IPS-18c (cell line): Measurements from ENCODE around the gene LAMA5.
A peak's percentile ranks its signal among the peaks of the same experiment; 100 is the strongest.

ENCODE experiments used
- H3K4me3 ChIP-seq: 2 replicates; pipeline ENCODE4 v1.7.0; 2013; ENCODE audit warnings: low read depth, mild to moderate bottlenecking, low read length, moderate library complexity; ENCODE audit not compliant: insufficient read depth
- H3K9me3 ChIP-seq: one replicate; pipeline ENCODE4 v1.6.1; 2013; ENCODE audit warnings: mild to moderate bottlenecking, low read length, moderate library complexity; ENCODE audit not compliant: control insufficient read depth, insufficient read depth

Gene LAMA5

DNA sequence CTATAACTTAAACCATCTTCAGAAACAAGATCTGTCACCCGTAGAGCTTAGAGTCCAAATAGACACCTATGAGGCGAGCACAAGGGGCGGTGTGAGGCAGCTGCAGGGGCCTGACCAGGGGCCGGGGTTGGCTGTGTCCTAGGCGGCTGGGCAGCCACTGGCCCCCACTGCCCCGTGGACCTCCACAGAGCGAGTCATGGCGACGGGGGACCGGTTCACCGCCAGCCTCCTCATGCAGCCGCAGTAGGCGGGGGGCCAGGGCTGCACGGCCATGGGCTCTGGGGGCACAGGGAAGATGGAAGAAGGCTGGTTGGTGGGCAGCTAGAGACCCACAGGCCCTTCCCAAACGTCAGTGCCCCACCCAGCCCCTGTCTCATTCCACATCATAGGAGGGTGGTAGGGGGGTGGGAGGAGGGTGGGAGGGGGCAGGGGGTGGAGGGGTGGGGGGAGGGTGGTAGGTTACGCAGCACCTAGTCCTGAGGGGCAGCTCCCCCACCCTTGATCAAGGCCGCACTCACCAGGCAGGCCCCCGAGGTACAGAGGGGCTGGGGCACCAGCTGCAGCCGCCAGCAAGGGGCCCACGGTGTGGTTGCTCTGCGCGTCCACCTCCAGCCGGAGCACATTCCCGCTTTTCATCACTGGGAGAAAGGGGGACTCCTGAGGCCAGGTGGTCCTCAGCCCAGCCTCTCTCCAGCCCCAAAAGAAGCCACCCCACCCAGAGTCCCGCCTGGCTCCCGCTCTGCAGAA is 57.7 kb downstream of the LAMA5 start:
- Histone ChIP-seq H3K9me3 (no peaks in the 10 kb centered on the region), H3K4me3 (no peak overlapping the region)

DNA sequence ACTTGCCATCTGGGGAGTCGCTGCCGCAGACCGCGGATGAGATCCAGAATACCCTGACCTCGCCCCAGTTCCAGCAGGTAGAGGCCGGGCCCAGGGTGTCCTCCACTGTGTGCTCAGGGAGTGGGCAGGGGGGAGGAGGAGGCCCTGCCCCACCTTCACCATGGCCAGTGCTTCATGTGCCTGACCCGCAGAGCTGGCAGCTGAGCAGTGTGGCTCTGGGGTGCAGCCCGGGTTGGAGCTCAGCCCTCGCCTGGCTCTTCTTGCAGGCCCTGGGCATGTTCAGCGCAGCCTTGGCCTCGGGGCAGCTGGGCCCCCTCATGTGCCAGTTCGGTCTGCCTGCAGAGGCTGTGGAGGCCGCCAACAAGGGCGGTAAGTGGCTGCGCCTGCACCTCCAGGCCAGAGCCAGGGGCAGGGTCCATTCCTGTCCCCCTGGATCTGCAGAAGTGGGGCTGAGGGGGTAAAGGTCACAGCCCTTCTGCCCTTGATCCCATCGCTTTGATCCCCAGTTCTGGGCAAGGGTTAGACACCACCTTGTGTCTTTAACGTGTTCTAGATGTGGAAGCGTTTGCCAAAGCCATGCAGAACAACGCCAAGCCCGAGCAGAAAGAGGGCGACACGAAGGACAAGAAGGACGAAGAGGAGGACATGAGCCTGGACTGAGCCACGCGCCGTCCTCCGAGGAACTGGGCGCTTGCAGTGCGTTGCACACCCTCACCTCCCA is 58.9 kb downstream of the LAMA5 start:
- H3K9me3 ChIP-seq: peaks cover 2% of the 10 kb centered on the region
- H3K4me3 ChIP-seq: no peak overlapping the region

DNA sequence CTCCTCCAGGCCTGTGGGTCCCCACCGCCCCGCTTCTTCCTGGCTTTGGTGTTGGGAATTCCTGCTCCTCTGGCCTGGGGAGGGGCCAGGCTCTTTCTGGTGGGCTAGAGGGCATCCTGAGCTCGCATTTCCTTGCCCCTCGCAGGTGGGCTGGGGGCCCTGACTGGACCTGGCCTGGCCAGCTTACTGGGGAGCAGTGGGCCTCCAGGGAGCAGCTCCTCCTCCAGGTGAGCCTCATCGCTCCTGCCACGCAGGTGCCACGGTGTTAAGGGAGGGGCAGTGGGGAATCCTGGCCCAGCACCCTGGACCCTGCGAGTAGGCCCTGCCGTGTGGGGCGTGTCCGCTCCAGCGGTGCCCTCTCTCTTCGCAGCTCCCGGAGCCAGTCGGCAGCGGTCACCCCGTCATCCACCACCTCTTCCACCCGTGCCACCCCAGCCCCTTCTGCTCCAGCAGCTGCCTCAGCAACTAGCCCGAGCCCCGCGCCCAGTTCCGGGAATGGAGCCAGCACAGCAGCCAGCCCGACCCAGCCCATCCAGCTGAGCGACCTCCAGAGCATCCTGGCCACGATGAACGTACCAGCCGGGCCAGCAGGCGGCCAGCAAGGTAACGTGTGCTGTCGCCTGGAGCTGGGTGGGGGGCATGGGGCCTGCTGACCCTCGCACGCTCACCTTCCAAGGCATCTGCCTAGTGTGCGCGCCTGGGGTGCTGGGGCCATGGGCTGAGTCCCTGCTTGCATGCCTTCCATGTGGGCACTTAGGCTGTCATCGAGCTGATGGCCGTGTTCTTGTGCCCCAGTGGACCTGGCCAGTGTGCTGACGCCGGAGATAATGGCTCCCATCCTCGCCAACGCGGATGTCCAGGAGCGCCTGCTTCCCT is 59.6 kb downstream of the LAMA5 start:
- no peak overlapping the region for H3K4me3 ChIP-seq
- H3K9me3 ChIP-seq: peaks cover 3% of the 10 kb centered on the region

DNA sequence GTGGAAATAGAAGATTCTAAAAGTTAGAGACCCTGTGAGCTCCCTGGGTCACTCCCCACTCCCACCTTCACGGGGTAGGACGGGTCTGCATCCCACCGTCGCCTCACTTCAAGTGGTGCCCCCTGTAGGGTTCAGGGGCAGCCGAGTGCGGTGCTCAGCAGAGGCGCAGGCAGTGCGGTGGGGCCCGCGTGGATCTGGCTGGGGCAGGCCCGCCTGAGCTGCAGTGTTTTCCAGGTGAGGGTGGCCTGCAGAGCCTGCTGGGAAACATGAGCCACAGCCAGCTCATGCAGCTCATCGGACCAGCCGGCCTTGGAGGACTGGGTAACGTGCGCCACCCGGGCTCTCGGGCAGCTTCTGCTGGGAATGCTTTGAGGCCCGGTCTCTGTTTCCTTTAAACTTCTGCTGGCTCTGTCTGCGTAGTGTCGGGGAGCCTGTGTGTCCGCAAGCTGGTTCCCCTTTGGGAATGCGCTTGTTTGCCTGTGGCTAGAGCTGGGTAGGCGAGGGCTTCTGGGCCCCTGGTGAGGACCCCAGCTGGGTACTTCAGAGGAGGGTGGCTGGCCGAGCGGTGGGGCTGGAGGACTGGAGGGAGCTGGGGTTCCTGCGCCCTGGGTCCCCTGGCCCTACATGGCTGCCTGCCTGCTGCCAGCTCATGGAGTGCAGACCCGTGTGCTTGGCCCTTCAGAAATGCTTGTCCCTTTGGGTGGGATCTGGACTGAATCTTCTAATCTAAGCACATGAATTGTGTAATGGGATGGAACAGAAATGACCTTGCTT is 60.5 kb downstream of the LAMA5 start:
- H3K4me3 ChIP-seq: no peak overlapping the region
- peaks cover 3% of the 10 kb centered on the region for H3K9me3 ChIP-seq

DNA sequence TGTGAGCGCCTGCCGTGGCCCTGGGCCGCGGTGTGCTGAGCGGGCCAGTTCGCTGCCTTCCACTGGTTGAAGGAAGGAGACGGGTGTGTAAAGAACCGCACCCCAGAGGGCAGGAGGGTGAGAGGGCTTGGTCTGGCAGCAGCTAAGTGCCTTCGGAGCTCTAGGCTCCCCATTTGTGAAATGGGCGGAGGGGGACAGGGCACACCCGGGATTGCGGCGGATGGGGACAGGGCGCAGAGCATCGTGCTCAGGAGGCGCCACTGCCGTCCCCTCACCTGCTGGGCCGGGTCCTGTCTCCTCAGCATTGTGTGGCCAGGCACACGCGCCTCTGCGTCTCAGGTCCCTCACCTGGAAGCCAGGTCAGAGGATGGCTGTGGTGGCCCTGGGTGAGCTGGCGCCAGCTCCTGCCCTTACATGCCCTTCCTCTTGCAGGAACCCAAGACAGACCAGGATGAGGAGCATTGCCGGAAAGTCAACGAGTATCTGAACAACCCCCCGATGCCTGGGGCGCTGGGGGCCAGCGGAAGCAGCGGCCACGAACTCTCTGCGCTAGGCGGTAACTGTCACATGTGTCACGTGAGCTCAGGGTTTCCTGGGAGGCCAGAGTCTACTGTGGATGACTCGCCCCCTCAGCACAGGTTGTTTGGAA is 61.2 kb downstream of the LAMA5 start:
- H3K4me3 ChIP-seq: 0 out of 2 replicates have a peak overlapping the region, but pooled peaks have one; percentile 15
- peaks cover 3% of the 10 kb centered on the region for H3K9me3 ChIP-seq

DNA sequence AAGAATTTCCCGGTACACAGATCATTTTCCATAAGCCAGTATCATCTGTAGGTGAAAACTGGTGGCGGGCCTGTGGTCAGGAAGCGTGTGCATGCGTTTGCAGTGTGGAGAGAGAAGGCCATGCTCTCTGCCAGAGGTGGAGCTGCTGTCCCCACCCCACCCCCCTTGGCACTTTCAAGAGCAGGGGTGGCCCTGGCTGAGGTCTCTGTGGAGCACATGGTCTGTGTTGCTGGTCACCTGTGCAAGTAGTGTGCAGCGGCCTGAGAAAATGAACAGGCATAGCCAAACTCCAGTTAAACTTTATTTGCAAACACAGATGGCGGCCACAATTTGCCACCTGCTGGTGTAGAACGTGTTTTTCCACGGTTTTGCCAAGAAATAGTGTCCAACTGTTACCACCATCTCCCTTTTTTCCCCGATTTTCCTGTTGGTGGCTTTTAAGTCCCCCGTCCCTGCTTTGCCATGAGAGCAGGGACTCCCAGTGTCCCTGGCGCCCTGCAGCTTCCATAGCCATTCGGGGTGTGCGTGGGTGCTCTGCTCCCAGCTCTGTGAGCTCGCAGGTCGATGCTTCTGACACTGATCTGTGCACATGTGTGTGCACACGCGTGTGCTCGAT is 61.9 kb downstream of the LAMA5 start:
- Histone ChIP-seq H3K9me3 (peaks cover 3% of the 10 kb centered on the region), H3K4me3 (peak overlapping the region; percentile 15; the same call in 1 of the 2 replicates)

DNA sequence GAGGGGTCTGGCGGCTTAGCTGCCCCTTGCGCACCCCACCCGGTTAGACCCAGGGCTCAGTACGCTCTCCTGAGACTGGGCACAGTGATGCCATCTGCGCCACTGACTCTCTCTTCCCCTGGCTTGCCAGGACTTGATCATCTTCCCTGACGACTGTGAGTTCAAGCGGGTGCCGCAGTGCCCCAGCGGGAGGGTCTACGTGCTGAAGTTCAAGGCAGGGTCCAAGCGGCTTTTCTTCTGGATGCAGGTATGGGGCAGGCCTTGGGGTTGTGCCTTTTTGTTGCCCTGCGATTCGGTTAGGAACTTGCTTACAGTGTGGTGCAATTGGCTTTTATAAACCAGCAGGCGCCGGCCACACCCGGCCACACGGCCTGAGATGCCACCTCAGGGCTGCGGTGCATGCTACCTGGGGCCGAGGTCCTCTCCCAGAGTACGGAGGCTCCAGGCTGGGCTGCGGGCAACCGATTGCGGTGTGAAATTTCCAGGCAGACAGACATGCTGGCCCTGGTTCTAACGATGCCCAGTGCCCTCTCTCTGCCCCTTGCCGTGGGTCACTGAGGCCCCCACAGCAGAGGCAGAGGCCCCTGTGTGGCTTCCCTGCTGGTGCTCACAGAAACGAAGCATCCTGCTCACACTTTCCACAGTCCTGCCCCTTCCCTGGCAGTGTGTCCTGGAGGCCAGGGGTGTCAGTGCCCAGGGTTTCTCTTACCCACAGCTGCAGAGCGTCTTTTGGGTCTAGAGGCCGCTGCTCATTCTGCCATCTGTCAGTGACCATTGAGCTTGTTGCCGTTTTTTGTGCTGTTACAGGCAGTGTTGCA is 62.6 kb downstream of the LAMA5 start:
- H3K4me3 ChIP-seq: peak overlapping the region; percentile 84
- H3K9me3 ChIP-seq: peaks cover 3% of the 10 kb centered on the region

DNA sequence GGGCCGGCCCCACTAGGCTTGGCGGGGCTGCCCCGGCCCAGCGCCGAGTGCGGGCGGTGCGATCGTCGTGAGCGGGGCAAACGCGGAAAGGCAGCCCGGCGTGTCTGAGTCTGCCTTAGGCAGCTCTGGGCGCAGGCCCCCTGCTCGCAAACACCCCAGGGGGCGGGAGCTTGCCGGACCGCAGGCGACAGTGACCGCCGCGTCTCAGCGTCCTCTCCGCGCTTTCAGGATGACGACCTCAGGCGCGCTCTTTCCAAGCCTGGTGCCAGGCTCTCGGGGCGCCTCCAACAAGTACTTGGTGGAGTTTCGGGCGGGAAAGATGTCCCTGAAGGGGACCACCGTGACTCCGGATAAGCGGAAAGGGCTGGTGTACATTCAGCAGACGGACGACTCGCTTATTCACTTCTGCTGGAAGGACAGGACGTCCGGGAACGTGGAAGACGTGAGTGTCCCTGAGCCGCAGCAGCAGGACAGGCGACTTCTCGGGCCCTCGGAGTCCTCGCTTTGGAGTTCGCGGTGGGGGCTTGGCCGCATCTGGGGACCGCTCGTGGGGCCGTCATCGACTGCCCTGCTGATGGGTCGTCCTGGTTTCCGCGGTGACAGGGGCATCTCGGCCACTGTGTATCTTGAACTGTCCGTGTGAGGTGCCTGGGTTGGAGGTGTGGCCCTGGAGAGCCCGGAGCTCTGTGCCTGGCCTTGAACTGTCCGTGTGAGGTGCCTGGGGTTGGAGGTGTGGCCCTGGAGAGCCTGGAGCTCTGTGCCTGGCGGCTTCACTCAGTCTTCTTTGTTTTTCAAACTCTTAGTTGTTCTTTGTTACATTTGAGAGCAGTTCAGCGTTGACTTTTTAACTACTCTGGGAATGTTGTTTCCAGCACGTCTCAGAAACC is 63.5 kb downstream of the LAMA5 start:
- peak overlapping the region; percentile 84 for H3K4me3 ChIP-seq
- peaks cover 3% of the 10 kb centered on the region for H3K9me3 ChIP-seq

DNA sequence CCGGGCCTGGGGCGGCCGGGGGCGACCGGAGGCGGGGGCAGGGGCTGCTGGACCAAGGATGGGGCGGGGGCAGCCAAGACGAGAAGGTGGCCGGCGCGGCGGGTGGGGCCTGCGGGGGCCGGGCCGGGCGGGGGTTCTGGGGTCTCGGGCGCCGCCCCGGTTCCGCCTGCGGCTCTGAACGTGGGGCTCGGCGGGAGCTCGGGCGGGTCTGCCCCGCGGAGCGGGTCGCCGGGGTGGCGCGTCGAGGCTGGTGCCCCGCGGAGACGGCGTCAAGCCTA is 64.1 kb downstream of the LAMA5 start:
- Histone ChIP-seq H3K4me3 (peak overlapping the region; percentile 84), H3K9me3 (peaks cover 3% of the 10 kb centered on the region)

DNA sequence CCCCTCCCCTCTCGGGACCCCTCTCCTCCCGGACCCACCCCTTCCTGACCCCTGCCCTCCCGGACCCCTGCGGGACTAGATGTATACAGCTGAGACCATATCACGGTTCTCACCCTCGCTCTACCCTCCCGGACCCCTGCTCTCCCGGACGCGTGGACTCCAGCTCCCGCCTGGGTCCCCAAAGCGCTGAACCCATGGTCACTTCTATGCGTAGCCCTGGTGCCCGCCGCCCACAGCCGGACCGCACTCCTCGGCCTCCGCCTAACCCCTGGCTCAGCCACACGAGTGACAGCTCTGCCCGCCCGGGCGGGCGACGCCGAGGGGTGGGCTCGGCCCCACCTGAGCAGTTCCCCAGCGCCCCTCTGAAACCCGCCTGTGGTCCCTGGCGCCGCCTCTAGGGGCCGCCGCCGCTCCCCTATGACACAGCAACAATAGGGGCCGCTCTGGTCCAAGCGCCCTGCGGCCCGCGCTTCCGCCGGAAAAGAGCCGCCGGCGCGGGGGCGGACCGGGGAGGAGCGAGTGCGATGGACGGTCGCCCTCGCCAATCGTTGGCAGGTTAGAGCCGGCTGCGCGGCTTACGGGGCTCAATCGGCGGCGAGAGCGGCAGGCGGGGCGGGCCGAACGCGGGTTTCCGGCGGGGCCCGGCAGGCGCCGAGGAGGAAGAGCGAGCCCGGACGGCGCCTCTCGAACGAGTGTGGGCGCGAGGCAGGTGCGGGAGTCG is 64.6 kb downstream of the LAMA5 start, which contains the start of gene ADRM1:
Gene ADRM1 (plus strand): TSS at position 657 of the 721 bp plus-strand sequence. CDS start 572 bp downstream, outside the sequence.
- H3K9me3 ChIP-seq: peaks cover 3% of the 10 kb centered on the region
- H3K4me3 ChIP-seq: peak within 1 kb of the TSS; percentile 84

DNA sequence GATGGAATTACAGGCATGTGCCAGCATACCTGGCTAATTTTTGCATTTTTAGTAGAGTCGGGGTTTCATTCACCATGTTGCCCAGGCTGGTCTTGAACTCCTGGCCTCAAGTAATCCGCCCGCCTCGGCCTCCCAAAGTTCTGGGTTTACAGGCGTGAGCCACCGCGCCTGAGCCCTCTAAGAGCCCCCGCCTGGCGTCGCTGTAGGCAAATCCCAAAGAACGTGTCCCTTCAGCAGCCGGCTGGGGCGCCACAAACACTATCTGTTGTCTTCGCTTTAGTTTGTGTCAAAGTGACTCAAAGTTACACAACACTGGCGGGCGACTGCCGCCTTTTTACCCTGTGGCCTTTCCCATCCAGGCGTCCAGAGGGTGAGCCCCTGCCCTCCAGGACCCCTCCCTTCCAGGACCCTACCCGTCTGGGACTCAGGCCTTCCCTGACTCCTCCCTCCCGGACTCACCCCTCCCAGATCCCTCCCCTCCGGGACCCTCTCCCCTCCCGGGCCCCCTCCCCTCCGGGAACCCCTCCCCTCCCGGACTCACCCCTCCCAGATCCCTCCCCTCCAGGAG is 65.3 kb downstream of the LAMA5 start:
- H3K4me3 ChIP-seq: peak overlapping the region; percentile 84; the same call in 1 of the 2 replicates
- H3K9me3 ChIP-seq: peaks cover 3% of the 10 kb centered on the region

DNA sequence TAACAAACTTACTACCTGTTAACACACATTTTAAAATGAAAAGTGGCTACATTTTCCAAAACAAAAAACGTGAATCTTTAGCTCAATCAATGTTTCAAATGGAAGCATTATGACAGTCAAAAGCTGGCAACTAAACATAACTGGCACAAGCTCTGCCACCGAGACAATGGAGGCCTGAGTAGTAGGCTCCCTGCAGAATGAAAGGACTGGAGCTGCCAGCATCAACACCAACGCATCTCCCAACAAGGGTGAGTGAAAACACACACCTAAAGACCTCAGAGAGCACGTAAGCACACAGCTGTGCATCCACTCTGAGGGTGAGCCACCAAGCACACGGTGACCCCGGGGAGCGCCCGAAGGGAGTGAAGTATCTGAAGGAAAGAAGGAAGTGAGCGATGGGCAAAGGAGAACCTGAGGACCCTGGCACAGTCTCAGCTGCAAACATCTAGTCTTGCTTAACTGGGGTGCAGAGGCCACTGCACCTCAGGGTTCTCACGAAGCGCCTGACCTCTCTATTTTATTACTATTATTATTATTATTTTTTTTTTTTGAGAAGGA is 65.9 kb downstream of the LAMA5 start:
- H3K4me3 ChIP-seq: no peak overlapping the region
- H3K9me3 ChIP-seq: peaks cover 3% of the 10 kb centered on the region

DNA sequence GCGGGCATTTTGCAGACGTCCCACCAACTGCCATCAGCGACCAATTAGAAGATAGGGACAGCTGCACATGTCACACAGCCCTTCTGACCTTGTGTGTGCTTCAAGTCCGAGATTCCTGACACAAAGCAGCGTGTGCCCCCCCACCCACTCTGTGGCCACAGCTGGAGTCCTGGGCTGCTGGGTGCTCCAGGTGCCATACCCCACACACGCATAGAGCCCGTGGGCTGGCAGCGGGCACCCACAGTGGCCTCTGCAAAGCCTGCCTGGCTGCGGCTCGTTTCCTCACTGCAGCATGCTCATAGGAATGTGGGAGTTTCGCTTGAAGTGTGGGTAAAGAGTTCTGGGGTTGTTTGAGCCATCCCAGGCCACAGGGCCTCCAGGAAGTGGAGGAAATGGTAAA is 66.8 kb downstream of the LAMA5 start:
- peaks cover 3% of the 10 kb centered on the region for H3K9me3 ChIP-seq
- H3K4me3 ChIP-seq: no peak overlapping the region
